ENCODE results near the gene COL4A1.

The COL4A1 gene

GRCh38 chr13:110158226-110158625, 148.7 kb downstream of the COL4A1 start:
- no peak overlapping the region for H3K27ac ChIP-seq
- TF ChIP-seq CTCF (conservative IDR thresholded peaks at IDR 0.05): no peak

GRCh38 chr13:110157718-110158117, 149.2 kb downstream of the COL4A1 start:
- TF ChIP-seq CTCF (conservative IDR thresholded peaks at IDR 0.05): peak; percentile 42; the same call in 1 of the 2 replicates

GRCh38 chr13:110156301-110157049, 150.5 kb downstream of the COL4A1 start:
- H3K27ac ChIP-seq: no peak overlapping the region
- no peak for TF ChIP-seq CTCF (conservative IDR thresholded peaks at IDR 0.05)

More at GRCh38 chr13:110157718-110158117, 149.2 kb downstream of the COL4A1 start:
- no peak overlapping the region for H3K27ac ChIP-seq

- H3K27ac ChIP-seq: no peak overlapping the region
Observed at GRCh38 chr13:110155072-110155471, 151.9 kb downstream of the COL4A1 start.

GRCh38 chr13:110154410-110154933, 152.5 kb downstream of the COL4A1 start:
- TF ChIP-seq CTCF (conservative IDR thresholded peaks at IDR 0.05): no peak
- H3K27ac ChIP-seq: no peak overlapping the region

More at GRCh38 chr13:110155072-110155471, 151.9 kb downstream of the COL4A1 start:
- no peak for TF ChIP-seq CTCF (conservative IDR thresholded peaks at IDR 0.05)

GRCh38 chr13:110152351-110152750, 154.6 kb downstream of the COL4A1 start:
- TF ChIP-seq CTCF (conservative IDR thresholded peaks at IDR 0.05): no peak; the same call in 1 of the 2 replicates
- H3K27ac ChIP-seq: no peak overlapping the region

- no peak for TF ChIP-seq CTCF (conservative IDR thresholded peaks at IDR 0.05)
- no peak overlapping the region for H3K27ac ChIP-seq
Observed at GRCh38 chr13:110151462-110151861, 155.5 kb downstream of the COL4A1 start.

Measured in VCaP (cell line).